ENCODE results near the gene KLHL29. TPM values are rescaled to one million over a fixed set of nuclear protein-coding genes. Genes with fewer than 3 reads are reported as not detected.

The KLHL29 gene
- total RNA-seq, 1 donor from 2014 or later, result 12.9 TPM

GRCh38 chr2:23367760-23368159, 17.2 kb upstream of the KLHL29 start:
- Histone ChIP-seq H3K27ac (no peak overlapping the region), H3K9me3 (no peaks in the 10 kb centered on the region), H3K4me3 (no peak overlapping the region), H3K27me3 (ENCODE audit: low read depth) (peaks cover 2% of the 10 kb centered on the region), H3K4me1 (no peaks in the 10 kb centered on the region), H3K36me3 (no peaks in the 10 kb centered on the region)
- TF ChIP-seq, protein P1, sequence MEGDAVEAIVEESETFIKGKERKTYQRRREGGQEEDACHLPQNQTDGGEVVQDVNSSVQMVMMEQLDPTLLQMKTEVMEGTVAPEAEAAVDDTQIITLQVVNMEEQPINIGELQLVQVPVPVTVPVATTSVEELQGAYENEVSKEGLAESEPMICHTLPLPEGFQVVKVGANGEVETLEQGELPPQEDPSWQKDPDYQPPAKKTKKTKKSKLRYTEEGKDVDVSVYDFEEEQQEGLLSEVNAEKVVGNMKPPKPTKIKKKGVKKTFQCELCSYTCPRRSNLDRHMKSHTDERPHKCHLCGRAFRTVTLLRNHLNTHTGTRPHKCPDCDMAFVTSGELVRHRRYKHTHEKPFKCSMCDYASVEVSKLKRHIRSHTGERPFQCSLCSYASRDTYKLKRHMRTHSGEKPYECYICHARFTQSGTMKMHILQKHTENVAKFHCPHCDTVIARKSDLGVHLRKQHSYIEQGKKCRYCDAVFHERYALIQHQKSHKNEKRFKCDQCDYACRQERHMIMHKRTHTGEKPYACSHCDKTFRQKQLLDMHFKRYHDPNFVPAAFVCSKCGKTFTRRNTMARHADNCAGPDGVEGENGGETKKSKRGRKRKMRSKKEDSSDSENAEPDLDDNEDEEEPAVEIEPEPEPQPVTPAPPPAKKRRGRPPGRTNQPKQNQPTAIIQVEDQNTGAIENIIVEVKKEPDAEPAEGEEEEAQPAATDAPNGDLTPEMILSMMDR (IDR thresholded peaks at IDR 0.05), result no peak
- intact Hi-C loops (cut with DNase I), result no loop called here
- DNase-seq (no peak), ATAC-seq (no peak)

- H3K36me3 ChIP-seq, result no peaks in the 10 kb centered on the region
- TF ChIP-seq, protein P1 (IDR thresholded peaks at IDR 0.05), result no peak
- H3K4me3 ChIP-seq, result no peak overlapping the region
- ATAC-seq (no peak), DNase-seq (no peak)
- H3K9me3 ChIP-seq, result no peaks in the 10 kb centered on the region
- no peaks in the 10 kb centered on the region for H3K4me1 ChIP-seq
- intact Hi-C loops (cut with DNase I), result no loop called here
- no peak overlapping the region for H3K27ac ChIP-seq
- H3K27me3 ChIP-seq (ENCODE audit: low read depth), result no peaks in the 10 kb centered on the region
Observed at GRCh38 chr2:23373666-23374065, 11.3 kb upstream of the KLHL29 start.

- ATAC-seq (peak in 1 of 2 donors; percentile 29), DNase-seq (no peak)
- Histone ChIP-seq H3K27me3 (ENCODE audit: low read depth) (peaks cover 3% of the 10 kb centered on the region), H3K4me3 (no peak overlapping the region), H3K4me1 (no peaks in the 10 kb centered on the region), H3K36me3 (no peaks in the 10 kb centered on the region), H3K27ac (no peak overlapping the region), H3K9me3 (no peaks in the 10 kb centered on the region)
- TF ChIP-seq, protein P1 (IDR thresholded peaks at IDR 0.05), result no peak
- intact Hi-C loops (cut with DNase I), result no loop called here
Observed at GRCh38 chr2:23375448-23375847, 9.5 kb upstream of the KLHL29 start.

GRCh38 chr2:23376075-23376474, 8.9 kb upstream of the KLHL29 start:
- no peak overlapping the region for H3K4me3 ChIP-seq
- intact Hi-C loops (cut with DNase I), result no loop called here
- no peak for ATAC-seq

DNA sequence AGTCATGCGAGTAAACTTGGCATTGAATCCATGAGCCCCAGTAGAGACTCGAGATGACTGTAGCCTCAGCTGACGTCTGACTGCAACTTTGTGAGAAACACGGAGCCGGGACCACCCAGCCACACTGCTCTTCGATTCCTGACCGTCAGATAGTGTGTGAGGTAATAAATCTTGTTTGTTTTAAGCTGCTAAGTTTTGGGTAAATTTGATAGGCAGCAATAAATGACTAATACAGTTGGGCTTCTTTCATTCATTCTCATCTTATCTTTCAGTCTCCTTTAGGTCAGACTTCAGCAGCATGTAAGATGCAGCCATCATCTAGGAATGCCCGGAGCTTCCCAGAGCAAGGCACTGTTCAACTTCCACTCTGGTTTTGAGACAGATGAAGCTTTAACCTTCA, 8.0 kb upstream of the KLHL29 start:
- no peak overlapping the region for H3K27ac ChIP-seq
- no peaks in the 10 kb centered on the region for H3K9me3 ChIP-seq
- DNase-seq (no peak), ATAC-seq (no peak)
- peaks cover 3% of the 10 kb centered on the region for H3K27me3 ChIP-seq (ENCODE audit: low read depth)
- H3K36me3 ChIP-seq, result no peaks in the 10 kb centered on the region
- intact Hi-C loops (cut with DNase I), result no loop called here
- peaks cover 3% of the 10 kb centered on the region for H3K4me1 ChIP-seq
- TF ChIP-seq, protein P1 (IDR thresholded peaks at IDR 0.05), result no peak
- H3K4me3 ChIP-seq, result no peak overlapping the region

More at GRCh38 chr2:23376075-23376474, 8.9 kb upstream of the KLHL29 start:
- peaks cover 3% of the 10 kb centered on the region for H3K4me1 ChIP-seq
- H3K36me3 ChIP-seq, result no peaks in the 10 kb centered on the region
- DNase-seq, result no peak
- no peak overlapping the region for H3K27ac ChIP-seq
- H3K9me3 ChIP-seq, result no peaks in the 10 kb centered on the region
- TF ChIP-seq, protein P1 (IDR thresholded peaks at IDR 0.05), result no peak
- peaks cover 3% of the 10 kb centered on the region for H3K27me3 ChIP-seq (ENCODE audit: low read depth)

- no peak overlapping the region for H3K4me3 ChIP-seq
- intact Hi-C loops (cut with DNase I), result no loop called here
- ATAC-seq (no peak), DNase-seq (no peak)
- H3K36me3 ChIP-seq, result no peaks in the 10 kb centered on the region
- no peak overlapping the region for H3K27ac ChIP-seq
- H3K4me1 ChIP-seq, result peaks cover 3% of the 10 kb centered on the region
- TF ChIP-seq, protein P1 (IDR thresholded peaks at IDR 0.05), result no peak
- no peaks in the 10 kb centered on the region for H3K9me3 ChIP-seq
- H3K27me3 ChIP-seq (ENCODE audit: low read depth), result peaks cover 3% of the 10 kb centered on the region
Observed at GRCh38 chr2:23377771-23378170, 7.2 kb upstream of the KLHL29 start.
